ENCODE data around the gene CD151.

CD151 gene

GRCh38 chr11:875769-876301 is 43.1 kb downstream of the CD151 start:
- DNase-seq: no peak

GRCh38 chr11:876545-876944 is 43.8 kb downstream of the CD151 start:
- no peak for DNase-seq

- DNase-seq: no peak
These were observed 44.8 kb downstream of the CD151 start for GRCh38 chr11:877565-877964.

- DNase-seq: no peak
These were observed 47.7 kb downstream of the CD151 start for GRCh38 chr11:880447-880846.

- DNase-seq: no peak
These were observed 49.8 kb downstream of the CD151 start for GRCh38 chr11:882596-882995.

GRCh38 chr11:883527-883926 is 50.8 kb downstream of the CD151 start:
- DNase-seq: no peak

- no peak for DNase-seq
These were observed 51.9 kb downstream of the CD151 start for GRCh38 chr11:884578-885070.

- no peak for DNase-seq
These were observed 53.8 kb downstream of the CD151 start for GRCh38 chr11:886568-886967.

- DNase-seq: no peak
These were observed 54.8 kb downstream of the CD151 start for GRCh38 chr11:887589-887988.
